Kidney epithelial cell (primary cell): ENCODE results near the gene ARMS2. TPM values are rescaled to one million over a fixed set of nuclear protein-coding genes. Genes with fewer than 3 reads are reported as not detected.

Experiments
- DNase-seq: peaks from one replicate; pipeline ENCODE4 v3.0.0-alpha.2; 2010; ENCODE audit warnings: low read depth
- H3K27me3 ChIP-seq: 2 replicates; pipeline ENCODE4 v1.6.0; 2011; ENCODE audit warnings: low read length; ENCODE audit not compliant: control insufficient read depth, insufficient read depth
- H3K36me3 ChIP-seq: 2 replicates; pipeline ENCODE4 v1.5.1; 2011; ENCODE audit warnings: low read length; ENCODE audit not compliant: control insufficient read depth, insufficient read depth
- H3K4me3 ChIP-seq: 2 replicates; pipeline ENCODE4 v1.5.1; 2011; ENCODE audit warnings: low read depth, mild to moderate bottlenecking, control low read depth, low read length
- total RNA-seq: library from RNA; depleted of rRNA; stranded (reverse); fragments of >200 nt; gene quantifications from 2 replicates; pipeline ENCODE4 v1.2.3, GENCODE V29; 2015
- TF ChIP-seq, protein P1 (sequence below): IDR thresholded peaks from 2 replicates; pipeline ENCODE4 v1.5.1; 2011; ENCODE audit warnings: mild to moderate bottlenecking, moderate library complexity, low read length, control low read depth, inconsistent platforms; ENCODE audit not compliant: insufficient read depth, poor library complexity, severe bottlenecking

ARMS2 gene
- total RNA-seq, 1 donor from 2014 or later, result not detected

DNA sequence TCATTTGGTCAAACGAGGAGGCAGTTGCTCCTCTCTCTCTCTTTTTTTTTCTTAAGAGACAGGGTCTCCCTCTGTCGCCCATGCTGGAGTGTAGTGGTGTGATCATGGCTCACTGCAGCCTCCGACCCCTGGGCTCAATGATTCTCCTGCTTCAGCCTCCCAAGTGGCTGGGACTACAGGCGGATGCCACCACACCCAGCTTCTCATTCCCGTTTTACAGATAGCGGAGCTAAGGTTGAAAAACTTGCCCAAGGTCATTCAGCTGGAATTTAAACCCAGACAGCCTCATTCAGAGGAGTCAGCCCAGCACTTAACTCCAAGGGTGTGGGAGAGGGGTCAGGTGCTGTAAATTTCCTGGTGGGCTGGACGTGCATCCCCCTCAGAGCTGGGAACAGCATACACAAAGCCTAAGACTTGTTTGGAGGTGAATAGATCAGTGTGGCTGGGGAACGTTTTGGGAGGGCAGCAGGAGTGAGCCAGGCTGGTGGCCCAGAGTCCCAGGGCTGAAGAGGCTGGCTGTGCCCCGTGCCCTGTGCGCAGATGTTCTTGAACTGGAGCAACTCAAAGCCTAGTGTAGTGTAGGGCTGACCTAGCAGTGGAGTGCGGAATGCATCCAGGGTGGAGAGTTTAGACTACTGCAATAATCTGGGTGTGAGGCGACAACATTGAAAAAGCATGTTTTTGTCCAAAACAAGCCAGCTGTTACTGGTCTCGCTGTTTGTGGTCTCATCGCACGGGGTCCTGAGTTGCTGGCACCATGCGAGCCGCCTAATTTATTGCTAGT is 9.2 kb downstream of the ARMS2 start:
- DNase-seq, result no peak
- TF ChIP-seq, protein P1, sequence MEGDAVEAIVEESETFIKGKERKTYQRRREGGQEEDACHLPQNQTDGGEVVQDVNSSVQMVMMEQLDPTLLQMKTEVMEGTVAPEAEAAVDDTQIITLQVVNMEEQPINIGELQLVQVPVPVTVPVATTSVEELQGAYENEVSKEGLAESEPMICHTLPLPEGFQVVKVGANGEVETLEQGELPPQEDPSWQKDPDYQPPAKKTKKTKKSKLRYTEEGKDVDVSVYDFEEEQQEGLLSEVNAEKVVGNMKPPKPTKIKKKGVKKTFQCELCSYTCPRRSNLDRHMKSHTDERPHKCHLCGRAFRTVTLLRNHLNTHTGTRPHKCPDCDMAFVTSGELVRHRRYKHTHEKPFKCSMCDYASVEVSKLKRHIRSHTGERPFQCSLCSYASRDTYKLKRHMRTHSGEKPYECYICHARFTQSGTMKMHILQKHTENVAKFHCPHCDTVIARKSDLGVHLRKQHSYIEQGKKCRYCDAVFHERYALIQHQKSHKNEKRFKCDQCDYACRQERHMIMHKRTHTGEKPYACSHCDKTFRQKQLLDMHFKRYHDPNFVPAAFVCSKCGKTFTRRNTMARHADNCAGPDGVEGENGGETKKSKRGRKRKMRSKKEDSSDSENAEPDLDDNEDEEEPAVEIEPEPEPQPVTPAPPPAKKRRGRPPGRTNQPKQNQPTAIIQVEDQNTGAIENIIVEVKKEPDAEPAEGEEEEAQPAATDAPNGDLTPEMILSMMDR, result no peak
- H3K4me3 ChIP-seq, result peak overlapping the region; percentile 61
- H3K27me3 ChIP-seq, result peaks cover 5% of the 10 kb centered on the region
- no peaks in the 10 kb centered on the region for H3K36me3 ChIP-seq

DNA sequence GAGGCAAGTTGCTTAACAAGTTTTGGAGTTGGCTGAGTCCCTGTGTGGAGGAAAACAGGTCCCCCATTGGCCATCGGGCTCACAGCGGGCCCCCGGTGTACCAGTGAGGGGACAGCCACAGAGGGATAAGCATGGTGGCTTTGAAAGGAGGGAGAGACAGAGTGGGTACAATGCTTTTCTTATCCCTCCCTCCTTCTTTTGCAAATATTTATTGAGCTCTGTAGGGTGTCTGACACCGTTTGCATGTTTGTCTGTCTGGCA is 9.7 kb downstream of the ARMS2 start:
- Histone ChIP-seq H3K36me3 (no peaks in the 10 kb centered on the region), H3K27me3 (peaks cover 5% of the 10 kb centered on the region), H3K4me3 (no peak overlapping the region)
- DNase-seq, result no peak
- TF ChIP-seq, protein P1, result no peak

DNA sequence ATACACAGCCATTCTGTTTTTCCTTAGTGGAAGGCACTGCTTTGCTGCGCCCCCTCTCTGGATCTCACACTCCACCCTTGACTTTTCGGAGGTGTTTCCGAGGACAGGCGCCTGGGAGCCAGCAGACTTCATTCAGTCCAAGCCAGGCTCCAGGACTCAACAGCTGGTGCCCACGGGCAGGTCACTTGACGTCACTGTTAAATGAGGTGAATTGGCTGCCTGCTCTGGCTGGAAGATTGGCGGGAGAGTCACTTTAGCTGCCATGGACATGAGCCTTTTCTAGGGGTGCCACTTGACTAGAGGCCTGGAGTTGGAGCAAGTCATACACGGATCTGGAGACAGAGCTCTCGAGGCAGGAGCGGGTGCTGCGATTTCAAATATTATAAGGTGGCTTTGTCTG is 10.1 kb downstream of the ARMS2 start:
- H3K4me3 ChIP-seq, result no peak overlapping the region
- TF ChIP-seq, protein P1, result no peak
- DNase-seq, result no peak
- no peaks in the 10 kb centered on the region for H3K36me3 ChIP-seq
- H3K27me3 ChIP-seq, result peaks cover 5% of the 10 kb centered on the region

DNA sequence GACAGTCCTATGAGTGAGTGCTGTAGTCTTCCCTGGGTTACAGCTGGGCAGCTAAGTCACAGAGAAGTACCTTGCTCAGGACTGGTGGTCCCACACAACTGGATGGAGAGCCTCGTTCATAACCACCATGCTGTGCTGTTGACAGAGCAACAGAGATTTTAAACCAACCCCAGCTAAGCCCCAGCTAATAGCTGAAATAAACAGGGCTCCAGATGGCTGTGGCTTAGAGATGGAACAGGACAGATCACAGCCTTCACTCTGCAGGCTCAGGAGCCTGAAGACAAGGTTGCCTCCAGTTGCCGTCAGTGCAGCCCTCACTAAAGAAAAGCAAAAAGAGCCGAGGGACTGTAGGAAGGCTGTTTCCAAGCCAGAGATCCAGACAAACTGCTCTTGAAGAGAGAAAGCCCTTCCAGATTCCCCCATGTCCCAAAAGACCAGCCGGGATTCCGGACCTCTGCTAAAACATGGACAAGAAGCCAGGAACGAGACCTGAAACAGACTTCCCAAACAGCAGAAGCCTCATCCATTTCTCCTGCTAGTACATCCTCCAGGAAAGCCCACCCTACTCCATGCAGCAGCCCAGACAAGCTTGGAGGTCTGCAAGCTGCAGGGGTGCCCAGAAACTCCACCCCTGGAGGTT is 11.1 kb downstream of the ARMS2 start:
- Histone ChIP-seq H3K27me3 (peaks cover 5% of the 10 kb centered on the region), H3K4me3 (no peak overlapping the region), H3K36me3 (no peaks in the 10 kb centered on the region)
- TF ChIP-seq, protein P1, result no peak
- DNase-seq, result no peak

DNA sequence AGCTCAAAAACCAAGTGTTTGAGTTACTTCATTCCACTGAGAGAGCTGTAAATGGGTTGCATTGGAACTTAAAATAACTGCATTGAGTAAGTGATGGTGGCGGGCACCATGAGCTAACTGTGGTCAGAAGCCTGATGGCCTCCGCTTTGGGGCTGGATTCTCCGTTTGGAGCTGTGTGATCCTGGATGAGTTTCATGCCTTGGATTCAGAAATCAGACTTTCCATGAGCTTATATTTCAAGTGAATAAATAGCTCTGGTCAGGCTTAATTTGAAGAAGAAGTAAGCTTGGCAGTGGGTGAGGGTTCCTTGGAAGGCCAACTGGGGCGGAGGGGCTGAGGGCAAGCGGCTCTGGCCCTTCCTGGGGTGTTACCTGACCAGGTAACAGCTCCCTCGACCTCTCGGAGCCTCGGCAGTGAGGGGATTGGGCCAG is 12.5 kb downstream of the ARMS2 start:
- peaks cover 5% of the 10 kb centered on the region for H3K27me3 ChIP-seq
- no peaks in the 10 kb centered on the region for H3K36me3 ChIP-seq
- no peak overlapping the region for H3K4me3 ChIP-seq
- TF ChIP-seq, protein P1, result no peak
- DNase-seq, result no peak
